GM12801 (cell line): Measurements from ENCODE around the gene C22orf15.

Experiments
- CTCF ChIP-seq: IDR thresholded peaks from one replicate; pipeline ENCODE4 v1.5.1; 2011; ENCODE audit warnings: control low read depth; ENCODE audit not compliant: insufficient read length; ENCODE audit errors: extremely low read depth

C22orf15 gene

GRCh38 chr22:23752090-23752691 lies 10.6 kb upstream of the C22orf15 start:
- TF ChIP-seq CTCF = no peak

- TF ChIP-seq CTCF = no peak
Measured at GRCh38 chr22:23752750-23753149, 10.0 kb upstream of the C22orf15 start.

GRCh38 chr22:23753385-23753784 lies 9.4 kb upstream of the C22orf15 start:
- TF ChIP-seq CTCF = no peak

GRCh38 chr22:23754220-23754919 lies 8.4 kb upstream of the C22orf15 start, which contains the start of gene VPREB3:
Gene VPREB3 (minus strand): TSS chr22:23754425. CDS start chr22:23754363, 62 bp downstream.
- no peak for TF ChIP-seq CTCF

GRCh38 chr22:23754980-23755636 lies 7.7 kb upstream of the C22orf15 start:
- TF ChIP-seq CTCF = no peak

GRCh38 chr22:23755711-23756110 lies 7.1 kb upstream of the C22orf15 start:
- TF ChIP-seq CTCF = no peak

GRCh38 chr22:23756891-23757290 lies 5.9 kb upstream of the C22orf15 start:
- TF ChIP-seq CTCF = no peak
